Prostate gland (tissue), 2 donors: Measurements from ENCODE around the gene INPP4B.

Experiments
- CTCF ChIP-seq, 4 experiments: fragments of 200-600 bp in 2 of 4; fragments of 450-650 bp in 2 of 4; sonication (generic) in 2 of 4; IDR thresholded peaks; 1 replicate in 3 of 4; 2 replicates in 1 of 4; pipeline ENCODE4 v1.5.1; 2016 to 2019; ENCODE audit warnings: antibody characterized with exemption in 4 of 4, mild to moderate bottlenecking in 2 of 4, moderate library complexity in 2 of 4
- POLR2A ChIP-seq: fragments of 450-650 bp; IDR thresholded peaks from one replicate; pipeline ENCODE4 v1.6.1; 2016; ENCODE audit warnings: antibody characterized with exemption, mild to moderate bottlenecking

GRCh38 chr4:142322996-142323395, 523.1 kb downstream of the INPP4B start:
- TF ChIP-seq CTCF (IDR thresholded peaks at IDR 0.05) (no peak), POLR2A (no peak)
